Measurements from ENCODE around the gene ASCL2.
A peak's percentile ranks its signal among the peaks of the same experiment; 100 is the strongest.

The ASCL2 gene

GRCh38 chr11:2311353-2312133 lies 41.2 kb upstream of the ASCL2 start:
- H3K27ac Mint-ChIP-seq: no peak overlapping the region
- no peaks in the 10 kb centered on the region for H3K9me3 Mint-ChIP-seq (ENCODE audit: low read depth)
- no peaks in the 10 kb centered on the region for H3K27me3 Mint-ChIP-seq
- peaks cover 10% of the 10 kb centered on the region for H3K4me1 Mint-ChIP-seq (ENCODE audit: low read depth)
- H3K4me3 Mint-ChIP-seq: no peak overlapping the region
- no peaks in the 10 kb centered on the region for H3K36me3 Mint-ChIP-seq

GRCh38 chr11:2310786-2311352 lies 40.5 kb upstream of the ASCL2 start:
- Mint-ChIP-seq H3K4me3 (no peak overlapping the region), H3K9me3 (ENCODE audit: low read depth) (no peaks in the 10 kb centered on the region), H3K4me1 (ENCODE audit: low read depth) (peaks cover 16% of the 10 kb centered on the region), H3K27ac (no peak overlapping the region), H3K27me3 (no peaks in the 10 kb centered on the region), H3K36me3 (no peaks in the 10 kb centered on the region)

DNA sequence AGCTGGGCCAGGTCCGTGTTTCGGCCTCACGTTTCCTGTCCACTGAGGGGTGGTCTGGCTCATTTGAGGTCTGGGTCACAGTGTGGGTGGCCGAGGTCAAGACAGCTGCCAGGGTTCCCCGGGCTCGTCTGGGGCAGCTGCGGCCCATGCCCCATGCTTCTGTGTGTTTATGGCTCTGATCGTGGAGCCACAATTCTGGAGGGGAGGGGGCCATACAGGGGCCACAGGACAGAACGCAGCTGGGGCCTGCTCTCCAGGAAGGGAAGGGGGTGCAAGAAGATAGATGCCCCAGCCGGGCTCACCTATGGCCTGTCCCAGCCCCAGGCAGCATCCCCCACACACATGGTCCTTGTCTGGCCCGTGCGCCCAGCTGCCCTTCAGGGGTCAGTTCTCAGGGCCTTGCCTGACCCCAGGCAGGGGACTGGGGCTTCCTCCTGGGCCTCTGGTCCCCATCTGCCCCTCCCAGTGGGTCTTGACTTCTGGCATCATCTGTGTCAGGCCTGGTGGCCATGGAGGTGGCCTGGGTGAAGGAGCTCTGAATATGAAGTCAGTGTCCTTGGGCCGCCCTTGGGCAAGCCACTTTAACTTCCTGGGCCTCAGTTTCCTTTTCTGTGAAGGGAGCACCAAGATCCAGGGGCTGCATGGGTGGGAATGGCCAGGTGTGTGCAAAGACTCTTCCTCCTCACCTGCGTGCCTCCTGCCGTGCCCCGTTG lies 39.8 kb upstream of the ASCL2 start:
- Mint-ChIP-seq H3K9me3 (ENCODE audit: low read depth) (no peaks in the 10 kb centered on the region), H3K4me3 (no peak overlapping the region), H3K27ac (no peak overlapping the region), H3K36me3 (no peaks in the 10 kb centered on the region), H3K4me1 (ENCODE audit: low read depth) (peaks cover 22% of the 10 kb centered on the region), H3K27me3 (no peaks in the 10 kb centered on the region)

GRCh38 chr11:2309251-2310072 lies 39.1 kb upstream of the ASCL2 start:
- H3K27ac Mint-ChIP-seq: no peak overlapping the region
- H3K4me3 Mint-ChIP-seq: no peak overlapping the region
- H3K4me1 Mint-ChIP-seq (ENCODE audit: low read depth): peaks cover 26% of the 10 kb centered on the region
- no peaks in the 10 kb centered on the region for H3K9me3 Mint-ChIP-seq (ENCODE audit: low read depth)
- H3K27me3 Mint-ChIP-seq: no peaks in the 10 kb centered on the region
- no peaks in the 10 kb centered on the region for H3K36me3 Mint-ChIP-seq

DNA sequence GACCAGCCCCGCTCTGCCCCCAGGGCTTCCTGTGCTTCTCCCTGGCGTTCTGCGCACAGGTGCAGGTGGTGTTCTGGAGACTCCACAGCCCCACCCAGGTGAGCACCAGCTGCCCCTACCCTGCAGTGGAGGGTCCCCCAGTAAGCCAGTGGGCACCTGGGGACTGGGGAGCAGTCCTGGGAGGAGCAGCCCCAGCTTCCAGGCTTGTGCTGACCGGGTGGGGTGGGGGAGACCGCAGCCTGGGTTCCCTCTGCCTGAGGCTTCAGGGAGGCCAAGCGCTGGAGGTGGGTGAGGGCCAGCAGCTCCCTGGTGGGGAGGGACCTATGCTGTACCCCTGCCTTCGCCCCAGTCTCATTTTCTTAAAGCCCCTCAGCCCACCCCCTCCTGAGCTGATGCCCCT lies 38.3 kb upstream of the ASCL2 start:
- H3K9me3 Mint-ChIP-seq (ENCODE audit: low read depth): no peaks in the 10 kb centered on the region
- no peaks in the 10 kb centered on the region for H3K27me3 Mint-ChIP-seq
- no peaks in the 10 kb centered on the region for H3K36me3 Mint-ChIP-seq
- H3K27ac Mint-ChIP-seq: no peak overlapping the region
- H3K4me3 Mint-ChIP-seq: no peak overlapping the region
- H3K4me1 Mint-ChIP-seq (ENCODE audit: low read depth): peaks cover 31% of the 10 kb centered on the region

- H3K36me3 Mint-ChIP-seq: no peaks in the 10 kb centered on the region
- H3K27ac Mint-ChIP-seq: peak overlapping the region; percentile 22
- no peak overlapping the region for H3K4me3 Mint-ChIP-seq
- no peaks in the 10 kb centered on the region for H3K27me3 Mint-ChIP-seq
- no peaks in the 10 kb centered on the region for H3K9me3 Mint-ChIP-seq (ENCODE audit: low read depth)
- peaks cover 37% of the 10 kb centered on the region for H3K4me1 Mint-ChIP-seq (ENCODE audit: low read depth)
Observed at GRCh38 chr11:2307501-2308331, 37.3 kb upstream of the ASCL2 start.

DNA sequence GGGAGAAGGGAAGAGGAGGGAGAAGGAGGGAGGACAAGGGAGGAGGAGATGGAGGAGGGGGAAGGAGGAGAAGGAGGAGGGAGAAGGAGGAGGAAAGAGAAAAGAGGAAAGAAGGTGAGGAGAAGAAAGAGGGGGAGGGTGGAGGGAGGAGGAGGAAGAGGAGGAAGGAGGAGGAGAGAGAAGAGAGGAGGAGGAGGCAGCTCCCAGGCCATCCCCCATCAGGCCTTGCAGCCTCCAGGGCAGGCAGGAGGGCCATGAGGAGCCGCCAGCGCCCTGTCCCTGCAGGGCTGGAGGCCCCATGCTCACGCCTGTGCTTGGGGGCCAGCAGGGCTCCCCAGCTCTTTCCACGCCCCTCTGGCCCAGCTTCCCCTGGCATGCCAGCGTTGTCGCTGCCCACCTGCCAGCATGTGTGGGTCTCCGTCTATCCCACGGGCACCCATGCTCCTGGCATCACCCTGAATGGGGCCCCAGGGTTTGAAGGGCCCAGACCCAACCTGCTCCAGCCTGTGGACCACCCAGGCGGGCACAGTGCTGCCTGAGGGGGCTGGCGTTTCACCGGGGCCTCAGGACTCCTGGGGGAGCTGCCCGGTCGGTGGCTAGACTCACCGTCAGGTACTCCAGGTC lies 36.6 kb upstream of the ASCL2 start:
- H3K36me3 Mint-ChIP-seq: no peaks in the 10 kb centered on the region
- H3K27ac Mint-ChIP-seq: no peak overlapping the region
- no peak overlapping the region for H3K4me3 Mint-ChIP-seq
- H3K9me3 Mint-ChIP-seq (ENCODE audit: low read depth): no peaks in the 10 kb centered on the region
- peaks cover 38% of the 10 kb centered on the region for H3K4me1 Mint-ChIP-seq (ENCODE audit: low read depth)
- H3K27me3 Mint-ChIP-seq: no peaks in the 10 kb centered on the region

GRCh38 chr11:2306452-2306823 lies 36.0 kb upstream of the ASCL2 start:
- H3K4me1 Mint-ChIP-seq (ENCODE audit: low read depth): peaks cover 43% of the 10 kb centered on the region
- H3K36me3 Mint-ChIP-seq: no peaks in the 10 kb centered on the region
- H3K27me3 Mint-ChIP-seq: no peaks in the 10 kb centered on the region
- H3K4me3 Mint-ChIP-seq: peak overlapping the region; percentile 72
- H3K9me3 Mint-ChIP-seq (ENCODE audit: low read depth): no peaks in the 10 kb centered on the region
- peak overlapping the region; percentile 88 for H3K27ac Mint-ChIP-seq

DNA sequence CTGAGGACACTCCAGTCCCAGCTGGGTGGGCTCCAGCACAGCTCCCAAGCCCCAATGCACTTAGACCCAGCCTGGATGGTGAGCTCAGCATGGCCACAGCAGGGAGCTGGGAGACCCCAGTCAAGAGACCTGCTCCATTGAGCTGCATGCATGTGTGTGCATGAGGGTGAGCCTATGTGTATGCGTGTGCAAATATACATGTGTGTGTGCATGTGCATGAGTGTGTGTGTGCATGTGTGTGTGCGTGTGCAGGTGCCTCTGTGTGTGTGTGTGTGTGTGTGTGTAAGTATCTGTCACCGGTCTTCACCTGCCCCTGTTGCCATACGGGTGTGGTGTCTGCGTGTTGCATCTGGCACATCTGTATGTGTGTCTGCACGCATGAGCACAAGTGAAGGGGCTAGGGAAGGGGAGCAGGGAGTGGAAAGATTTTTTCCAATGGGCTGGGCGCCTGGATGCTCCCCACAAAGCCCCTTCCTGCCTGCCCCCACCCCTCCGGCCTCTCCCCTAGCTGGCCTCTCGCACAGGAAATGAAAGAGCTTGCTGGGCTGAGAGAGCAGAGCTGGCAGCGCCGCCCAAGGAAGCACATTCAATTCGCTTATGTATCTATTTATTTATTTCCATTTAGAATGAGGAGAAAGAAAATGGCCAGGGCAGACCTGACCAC lies 35.5 kb upstream of the ASCL2 start:
- no peaks in the 10 kb centered on the region for H3K36me3 Mint-ChIP-seq

GRCh38 chr11:2305140-2305778 lies 34.9 kb upstream of the ASCL2 start:
- peak overlapping the region; percentile 46 for H3K27ac Mint-ChIP-seq
- H3K27me3 Mint-ChIP-seq: no peaks in the 10 kb centered on the region
- peaks cover 51% of the 10 kb centered on the region for H3K4me1 Mint-ChIP-seq (ENCODE audit: low read depth)
- no peaks in the 10 kb centered on the region for H3K36me3 Mint-ChIP-seq
- no peaks in the 10 kb centered on the region for H3K9me3 Mint-ChIP-seq (ENCODE audit: low read depth)
- peak overlapping the region; percentile 72 for H3K4me3 Mint-ChIP-seq

More for the DNA sequence above, 35.5 kb upstream of the ASCL2 start:
- Mint-ChIP-seq H3K4me1 (ENCODE audit: low read depth) (peaks cover 47% of the 10 kb centered on the region), H3K27me3 (no peaks in the 10 kb centered on the region), H3K9me3 (ENCODE audit: low read depth) (no peaks in the 10 kb centered on the region), H3K4me3 (peak overlapping the region; percentile 72), H3K27ac (peak overlapping the region; percentile 88)

DNA sequence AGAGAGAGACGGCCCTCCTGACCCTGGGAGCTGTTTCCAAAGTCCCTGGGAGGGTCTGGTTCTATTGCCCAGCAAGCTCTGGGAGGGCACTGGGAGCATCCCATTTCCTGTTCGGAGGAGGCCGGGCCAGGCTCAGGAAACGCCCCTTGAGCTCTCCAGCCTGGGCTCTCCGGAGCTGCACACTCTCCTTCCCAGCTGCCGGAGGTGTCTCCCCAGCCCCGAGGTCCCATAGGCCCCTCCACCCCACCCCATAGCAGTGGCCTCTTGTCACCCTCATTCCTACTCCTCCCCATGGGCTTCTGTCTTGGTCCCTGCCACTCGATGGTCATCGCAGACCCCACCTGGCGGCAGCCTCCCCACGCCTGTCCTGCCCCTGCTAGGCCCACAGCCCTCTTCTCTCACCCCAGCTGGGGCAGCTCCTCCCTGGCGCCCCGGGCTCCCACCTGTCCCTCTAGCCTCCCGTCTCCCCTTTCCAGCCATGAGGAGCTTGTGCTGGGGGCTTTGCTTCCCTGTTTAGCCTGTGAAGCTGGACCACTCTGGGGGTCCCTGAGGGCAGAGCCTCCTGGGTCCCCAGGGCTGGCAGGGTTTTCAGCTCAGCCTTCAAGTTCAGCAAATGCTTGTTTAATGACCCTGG lies 34.2 kb upstream of the ASCL2 start:
- H3K4me1 Mint-ChIP-seq (ENCODE audit: low read depth): peaks cover 52% of the 10 kb centered on the region
- peak overlapping the region; percentile 77 for H3K27ac Mint-ChIP-seq
- no peaks in the 10 kb centered on the region for H3K9me3 Mint-ChIP-seq (ENCODE audit: low read depth)
- no peaks in the 10 kb centered on the region for H3K36me3 Mint-ChIP-seq
- no peaks in the 10 kb centered on the region for H3K27me3 Mint-ChIP-seq
- peak overlapping the region; percentile 61 for H3K4me3 Mint-ChIP-seq

- Mint-ChIP-seq H3K4me1 (ENCODE audit: low read depth) (peaks cover 57% of the 10 kb centered on the region), H3K36me3 (no peaks in the 10 kb centered on the region), H3K4me3 (peak overlapping the region; percentile 85), H3K27ac (peak overlapping the region; percentile 93), H3K27me3 (no peaks in the 10 kb centered on the region), H3K9me3 (ENCODE audit: low read depth) (no peaks in the 10 kb centered on the region)
Observed at GRCh38 chr11:2303627-2304505, 33.5 kb upstream of the ASCL2 start.
